Adrenal gland (tissue), 12 donors: ENCODE results near the gene SHROOM4. TPM values are rescaled to one million over a fixed set of nuclear protein-coding genes. Genes with fewer than 3 reads are reported as not detected.
A peak's percentile ranks its signal among the peaks of the same experiment; 100 is the strongest.

ENCODE experiments used
- DNase-seq, 7 donors: peaks; one replicate each; pipeline ENCODE4 v3.0.0-alpha.2; 2019 to 2020
- H3K27ac ChIP-seq, 5 donors: fragments of 200-600 bp; sonication (generic) in 4 of 5; 1 replicate in 3 of 5; 2 replicates in 2 of 5; pipeline versions ENCODE4 v1.5.1 to v1.8.0; 2016 to 2020; ENCODE audit warnings: mild to moderate bottlenecking in 1 of 5
- H3K27me3 ChIP-seq: fragments of 200-600 bp; 2 replicates; pipeline ENCODE4 v1.8.0; 2021
- H3K36me3 ChIP-seq, 2 donors: fragments of 200-600 bp; replicated peaks in 1 of 2; 1 replicate in 1 of 2; 2 replicates in 1 of 2; pipeline versions ENCODE4 v1.5.1 to v1.8.0; 2018 to 2022
- H3K4me1 ChIP-seq, 2 donors: fragments of 200-600 bp; replicated peaks in 1 of 2; 1 replicate in 1 of 2; 2 replicates in 1 of 2; pipeline versions ENCODE4 v1.5.1 to v1.8.0; 2018 to 2021
- H3K4me3 ChIP-seq, 4 donors: fragments of 200-600 bp; sonication (generic) in 3 of 4; one replicate each; pipeline ENCODE4 v1.5.1; 2016 to 2018
- H3K9me3 ChIP-seq, 3 donors: fragments of 200-600 bp; sonication (generic) in 1 of 3; replicated peaks in 1 of 3; 1 replicate in 2 of 3; 2 replicates in 1 of 3; pipeline versions ENCODE4 v1.5.1 to v1.8.0; 2016 to 2021
- POLR2A ChIP-seq, 2 donors: fragments of 450-650 bp; IDR thresholded peaks; one replicate each; pipeline ENCODE4 v1.6.1; 2017; ENCODE audit warnings: antibody characterized with exemption in 2 of 2, mild to moderate bottlenecking in 2 of 2, moderate library complexity in 1 of 2
- WGBS, 4 donors: extraction: QIAGEN DNeasy Blood & Tissue Kit in 2 of 4; methylation state at CpG; one replicate each; pipeline versions ENCODE4 v1.1.5 to v1.1.7; 2013 to 2017; 5-methylcytosine and 5-hydroxymethylcytosine counted together
- intact Hi-C, 2 donors: fragments of 100-400 bp; cut with DNase I; formaldehyde crosslinking; loops; one replicate each; pipeline versions ENCODE4 v1.14.1 to v1.15.0; 2022 to 2023
- polyA plus RNA-seq, 3 donors: library from polyadenylated mRNA; stranded (reverse); fragments of 200-250 nt in 2 of 3; fragments of 350-450 nt in 1 of 3; fragmentation: Illumina TruSeq in 1 of 3; extraction: RNeasy Lipid Tissue Mini Kit (QIAGEN cat#74804) in 1 of 3; gene quantifications; one replicate each; pipeline ENCODE4 v1.2.3, GENCODE V29; 2013 to 2014
- total RNA-seq, 9 donors: library from RNA; depleted of rRNA in 4 of 9; stranded (reverse); fragments of >200 nt in 4 of 9; fragments of 120-200 nt in 1 of 9; fragmentation: NEBNext Ultra II Directional in 1 of 9; extraction: Animal tissue kit (Norgen Biotek cat#: 25700) in 1 of 9; gene quantifications; one replicate each; pipeline versions ENCODE4 v1.1.0 to v1.2.4, GENCODE V29; 2013 to 2023
- TF ChIP-seq, protein P1 (sequence below), 6 experiments: fragments of 450-650 bp in 4 of 6; fragments of 200-600 bp in 2 of 6; sonication (generic) in 1 of 6; IDR thresholded peaks; 1 replicate in 5 of 6; 2 replicates in 1 of 6; pipeline versions ENCODE4 v1.5.1 to v1.8.0; 2016 to 2021; ENCODE audit warnings: antibody characterized with exemption in 6 of 6, mild to moderate bottlenecking in 2 of 6, moderate library complexity in 1 of 6
- donor health status: healthy with polysubstance abuse.
- donor health status: Bipolar disorder and iron deficiency.
- donor health status: DM: yes; HTN: yes; CAD: no.
- donor health status: DM: no; HTN: no; CAD: no.
- donor health status: DM: no; HTN: no; CAD: no.
- donor health status: DM: yes; HTN: yes; CAD: no.

SHROOM4 gene
- total and polyA plus RNA-seq, 12 donors = 2.9 to 8.7 (median 5.9) TPM

DNA sequence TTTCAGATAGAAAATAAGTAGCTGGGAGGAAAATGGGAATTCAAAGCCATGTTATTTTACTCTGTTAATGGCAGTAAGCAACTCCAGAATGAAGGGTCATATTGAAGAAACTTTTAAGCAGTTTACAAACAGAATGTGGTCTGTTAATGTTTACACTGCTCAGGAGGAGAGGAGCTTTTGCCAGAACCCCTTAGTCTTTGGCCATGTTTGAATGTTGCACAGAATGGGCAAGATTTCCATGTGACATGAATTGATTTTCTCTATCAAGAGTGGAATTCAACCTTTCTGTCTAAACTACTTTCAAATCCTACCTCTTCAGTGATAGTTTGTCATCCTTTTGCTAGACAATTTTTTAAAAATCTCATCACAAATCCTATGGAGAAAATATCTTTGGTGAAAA, 227.6 kb downstream of the SHROOM4 start:
- no peaks in the 10 kb centered on the region for H3K9me3 ChIP-seq
- H3K27ac ChIP-seq = no peak overlapping the region
- H3K4me1 ChIP-seq = no peaks in the 10 kb centered on the region
- TF ChIP-seq, protein P1, sequence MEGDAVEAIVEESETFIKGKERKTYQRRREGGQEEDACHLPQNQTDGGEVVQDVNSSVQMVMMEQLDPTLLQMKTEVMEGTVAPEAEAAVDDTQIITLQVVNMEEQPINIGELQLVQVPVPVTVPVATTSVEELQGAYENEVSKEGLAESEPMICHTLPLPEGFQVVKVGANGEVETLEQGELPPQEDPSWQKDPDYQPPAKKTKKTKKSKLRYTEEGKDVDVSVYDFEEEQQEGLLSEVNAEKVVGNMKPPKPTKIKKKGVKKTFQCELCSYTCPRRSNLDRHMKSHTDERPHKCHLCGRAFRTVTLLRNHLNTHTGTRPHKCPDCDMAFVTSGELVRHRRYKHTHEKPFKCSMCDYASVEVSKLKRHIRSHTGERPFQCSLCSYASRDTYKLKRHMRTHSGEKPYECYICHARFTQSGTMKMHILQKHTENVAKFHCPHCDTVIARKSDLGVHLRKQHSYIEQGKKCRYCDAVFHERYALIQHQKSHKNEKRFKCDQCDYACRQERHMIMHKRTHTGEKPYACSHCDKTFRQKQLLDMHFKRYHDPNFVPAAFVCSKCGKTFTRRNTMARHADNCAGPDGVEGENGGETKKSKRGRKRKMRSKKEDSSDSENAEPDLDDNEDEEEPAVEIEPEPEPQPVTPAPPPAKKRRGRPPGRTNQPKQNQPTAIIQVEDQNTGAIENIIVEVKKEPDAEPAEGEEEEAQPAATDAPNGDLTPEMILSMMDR (IDR thresholded peaks at IDR 0.05) = no peak
- TF ChIP-seq POLR2A (IDR thresholded peaks at IDR 0.05) = no peak
- intact Hi-C loops = loop anchor here in 1 of 2 donors (10.0 kb wide), 1 partner anchor 492 kb away; no protein-coding TSS in a partner anchor
- DNase-seq = no peak
- peaks cover 9% of the 10 kb centered on the region for H3K27me3 ChIP-seq
- no peak overlapping the region for H3K4me3 ChIP-seq
- H3K36me3 ChIP-seq = no peaks in the 10 kb centered on the region

DNA sequence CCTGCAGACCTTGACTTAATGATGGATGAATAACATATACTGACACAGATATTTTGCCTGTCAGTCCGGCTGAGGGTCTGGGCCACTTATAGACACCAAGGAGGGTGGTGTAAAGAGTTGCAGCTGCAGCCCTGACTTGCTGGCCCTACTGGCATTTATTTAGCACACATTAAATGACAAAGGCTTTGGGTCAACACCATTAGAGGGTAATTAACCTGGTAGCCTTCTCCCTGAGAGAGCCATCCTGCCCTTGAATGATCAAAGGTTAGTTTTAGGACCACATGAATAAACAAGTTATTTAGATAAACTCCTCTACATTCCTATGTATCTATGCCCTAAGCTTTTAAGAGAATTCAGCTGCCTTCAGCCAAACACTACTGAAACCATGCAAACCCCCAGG, 232.6 kb downstream of the SHROOM4 start:
- no peak overlapping the region for H3K27ac ChIP-seq
- no peak for TF ChIP-seq POLR2A (IDR thresholded peaks at IDR 0.05)
- TF ChIP-seq, protein P1 (IDR thresholded peaks at IDR 0.05) = no peak
- no peaks in the 10 kb centered on the region for H3K36me3 ChIP-seq
- H3K4me1 ChIP-seq = no peaks in the 10 kb centered on the region
- H3K4me3 ChIP-seq = no peak overlapping the region
- H3K27me3 ChIP-seq = peaks cover 3% of the 10 kb centered on the region
- no peaks in the 10 kb centered on the region for H3K9me3 ChIP-seq
- no peak for DNase-seq
- intact Hi-C loops = loop anchor here in 1 of 2 donors (10.0 kb wide), 1 partner anchor 487 kb away; no protein-coding TSS in a partner anchor
- WGBS, 4 donors = 14 to 89% (median 58%) methylated on average over 1 of the region's 1 CpG

DNA sequence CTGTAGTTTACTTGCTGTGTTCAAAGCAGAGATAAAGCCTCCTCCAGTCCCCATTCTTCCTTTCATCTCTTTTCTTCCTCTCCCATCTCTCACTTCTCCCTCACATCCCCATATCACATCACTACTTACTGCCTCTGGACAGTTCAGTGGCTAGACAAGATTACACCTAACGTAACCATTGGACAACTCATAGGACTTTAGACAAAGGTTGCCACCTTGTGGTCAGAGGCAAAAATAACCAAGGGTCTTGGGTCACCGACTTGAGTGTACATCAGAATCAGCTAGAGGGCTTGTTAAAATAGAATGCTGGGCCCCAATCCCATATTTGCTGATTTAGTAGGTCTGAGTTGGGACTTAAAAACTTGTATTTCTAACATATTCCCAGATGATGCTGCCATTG, 234.0 kb downstream of the SHROOM4 start:
- no peaks in the 10 kb centered on the region for H3K4me1 ChIP-seq
- intact Hi-C loops = loop anchor here in 1 of 2 donors (10.0 kb wide), 1 partner anchor 485 kb away; no protein-coding TSS in a partner anchor
- no peak overlapping the region for H3K27ac ChIP-seq
- DNase-seq = peak; percentile 29 to 79 (median 37)
- WGBS, 4 donors = 0 to 13% (median 4%) methylated on average over 2 of the region's 2 CpGs
- no peaks in the 10 kb centered on the region for H3K9me3 ChIP-seq
- no peak overlapping the region for H3K4me3 ChIP-seq
- TF ChIP-seq, protein P1 (IDR thresholded peaks at IDR 0.05) = peak; percentile 24 to 59 (median 52)
- TF ChIP-seq POLR2A (IDR thresholded peaks at IDR 0.05) = no peak
- no peaks in the 10 kb centered on the region for H3K36me3 ChIP-seq
- H3K27me3 ChIP-seq = peaks cover 3% of the 10 kb centered on the region

DNA sequence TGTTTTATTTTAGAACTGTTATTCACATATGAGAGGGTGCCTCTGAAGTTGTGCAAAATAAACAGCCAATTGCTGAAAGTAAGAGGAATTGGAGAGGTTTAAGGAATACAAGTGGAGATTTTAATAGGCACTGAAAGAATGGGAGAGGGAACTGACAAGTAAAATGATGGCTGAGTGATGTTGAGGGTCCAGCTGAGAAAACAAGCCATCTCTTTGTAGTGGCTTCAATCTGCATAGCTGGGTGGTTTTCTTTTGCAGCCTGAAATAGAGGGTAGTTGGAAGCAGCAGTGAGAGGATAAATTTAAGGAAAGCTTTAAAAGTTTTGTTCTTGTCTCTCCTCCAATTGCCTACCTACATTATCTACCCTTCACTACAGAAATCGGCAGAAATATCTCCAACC, 236.7 kb downstream of the SHROOM4 start:
- DNase-seq = no peak
- no peaks in the 10 kb centered on the region for H3K27me3 ChIP-seq
- H3K4me3 ChIP-seq = no peak overlapping the region
- no peak for TF ChIP-seq POLR2A (IDR thresholded peaks at IDR 0.05)
- TF ChIP-seq, protein P1 (IDR thresholded peaks at IDR 0.05) = no peak
- no peaks in the 10 kb centered on the region for H3K9me3 ChIP-seq
- intact Hi-C loops = no loop called here
- no peaks in the 10 kb centered on the region for H3K36me3 ChIP-seq
- no peak overlapping the region for H3K27ac ChIP-seq
- 36 to 66% (median 40%) methylated on average over 1 of the region's 1 CpG for WGBS, 4 donors
- H3K4me1 ChIP-seq = no peaks in the 10 kb centered on the region
